SK-N-SH (cell line): Measurements from ENCODE around the gene EMP1.
A peak's percentile ranks its signal among the peaks of the same experiment; 100 is the strongest.

ENCODE experiments used
- EP300 ChIP-seq, 2 experiments: IDR thresholded peaks; 2 replicates each; pipeline versions ENCODE4 v1.4.0 to v1.6.1; 2012; ENCODE audit warnings: borderline replicate concordance in 1 of 2, low read depth in 1 of 2, low read length in 1 of 2
- SIN3A ChIP-seq: IDR thresholded peaks from 2 replicates; pipeline ENCODE4 v1.6.1; 2012; ENCODE audit warnings: low read depth, mild to moderate bottlenecking, low read length, moderate library complexity, borderline replicate concordance
- TF ChIP-seq, protein P1 (sequence below): fragments of 200-600 bp; sonication (generic); IDR thresholded peaks from 2 replicates; pipeline ENCODE4 v1.6.1; 2017; ENCODE audit warnings: antibody characterized with exemption, mild to moderate bottlenecking, moderate library complexity
- TF ChIP-seq, protein P2 (sequence below): IDR thresholded peaks from 2 replicates; pipeline ENCODE4 v1.4.0; 2012; ENCODE audit warnings: low read depth

DNA sequence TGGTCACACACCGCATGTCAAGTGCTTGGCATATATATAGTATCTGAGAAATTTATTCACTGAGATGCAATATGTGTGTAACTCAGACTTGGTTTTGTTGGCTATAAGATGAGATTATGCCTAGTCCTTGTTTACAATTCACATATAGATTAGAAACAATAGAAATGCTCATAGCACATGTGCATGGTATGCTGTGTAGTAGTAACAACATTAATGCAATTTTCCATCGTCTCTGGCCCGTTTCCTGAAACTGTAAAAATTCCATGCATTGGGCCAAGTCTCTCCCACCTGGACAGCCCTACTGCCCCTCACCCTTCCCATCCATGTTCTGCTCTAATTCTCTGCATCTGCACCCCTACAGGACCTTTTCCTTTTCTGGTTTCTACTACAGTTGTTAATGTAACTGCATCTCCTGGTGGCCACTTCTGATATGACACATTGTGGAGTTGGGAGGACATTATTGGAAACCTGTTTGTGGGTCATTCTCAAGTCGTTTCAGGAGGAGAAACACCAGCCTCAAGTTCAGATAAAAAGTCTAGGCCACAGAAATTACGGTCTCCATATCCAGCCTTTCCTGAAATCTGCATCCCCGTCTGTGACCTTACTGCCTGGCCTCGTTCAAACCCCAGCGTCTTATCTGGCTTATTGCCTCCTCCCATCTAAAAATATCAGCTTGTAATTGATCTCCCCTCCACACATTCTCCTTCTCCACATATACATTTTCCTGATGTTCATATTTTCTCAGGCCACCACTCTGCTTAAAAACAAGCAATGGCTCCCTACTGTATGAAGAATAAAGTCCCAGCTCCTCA lies 37.5 kb downstream of the EMP1 start:
- TF ChIP-seq, protein P1, sequence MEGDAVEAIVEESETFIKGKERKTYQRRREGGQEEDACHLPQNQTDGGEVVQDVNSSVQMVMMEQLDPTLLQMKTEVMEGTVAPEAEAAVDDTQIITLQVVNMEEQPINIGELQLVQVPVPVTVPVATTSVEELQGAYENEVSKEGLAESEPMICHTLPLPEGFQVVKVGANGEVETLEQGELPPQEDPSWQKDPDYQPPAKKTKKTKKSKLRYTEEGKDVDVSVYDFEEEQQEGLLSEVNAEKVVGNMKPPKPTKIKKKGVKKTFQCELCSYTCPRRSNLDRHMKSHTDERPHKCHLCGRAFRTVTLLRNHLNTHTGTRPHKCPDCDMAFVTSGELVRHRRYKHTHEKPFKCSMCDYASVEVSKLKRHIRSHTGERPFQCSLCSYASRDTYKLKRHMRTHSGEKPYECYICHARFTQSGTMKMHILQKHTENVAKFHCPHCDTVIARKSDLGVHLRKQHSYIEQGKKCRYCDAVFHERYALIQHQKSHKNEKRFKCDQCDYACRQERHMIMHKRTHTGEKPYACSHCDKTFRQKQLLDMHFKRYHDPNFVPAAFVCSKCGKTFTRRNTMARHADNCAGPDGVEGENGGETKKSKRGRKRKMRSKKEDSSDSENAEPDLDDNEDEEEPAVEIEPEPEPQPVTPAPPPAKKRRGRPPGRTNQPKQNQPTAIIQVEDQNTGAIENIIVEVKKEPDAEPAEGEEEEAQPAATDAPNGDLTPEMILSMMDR = peak; percentile 85
- TF ChIP-seq SIN3A (no peak), EP300 (IDR thresholded peaks at IDR 0.05; ENCODE audit: borderline replicate concordance in 1 of 2, low read depth in 1 of 2, low read length in 1 of 2) (no peak)
- TF ChIP-seq, protein P2, sequence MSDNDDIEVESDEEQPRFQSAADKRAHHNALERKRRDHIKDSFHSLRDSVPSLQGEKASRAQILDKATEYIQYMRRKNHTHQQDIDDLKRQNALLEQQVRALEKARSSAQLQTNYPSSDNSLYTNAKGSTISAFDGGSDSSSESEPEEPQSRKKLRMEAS = no peak
